Loucy (cell line): Measurements from ENCODE around the gene CCDC93.

Experiments
- CTCF ChIP-seq: fragments of 200-600 bp; sonication (generic); conservative IDR thresholded peaks from 2 replicates; pipeline ENCODE4 v1.5.1; 2014; ENCODE audit warnings: mild to moderate bottlenecking, antibody characterized with exemption, low read length
- EZH2phosphoT487 ChIP-seq: fragments of 200-600 bp; IDR thresholded peaks from 2 replicates; pipeline ENCODE4 v1.6.1; 2018; ENCODE audit warnings: antibody characterized with exemption, mild to moderate bottlenecking, moderate library complexity, borderline replicate concordance

GRCh38 chr2:117941693-117942092, 72.2 kb downstream of the CCDC93 start:
- TF ChIP-seq CTCF: no peak
- TF ChIP-seq EZH2phosphoT487: no peak
